Calu3 (cell line): Measurements from ENCODE around the gene DUSP12. TPM values are rescaled to one million over a fixed set of nuclear protein-coding genes. Genes with fewer than 3 reads are reported as not detected.
A peak's percentile ranks its signal among the peaks of the same experiment; 100 is the strongest.

ENCODE experiments used
- BruUV-seq: library from RNA; stranded (reverse); fragments of 400-500 nt; replicated peaks from 2 replicates; lab custom pipeline; 2021; lab: Mats Ljungman, UMichigan
- CTCF ChIA-PET: fragments of 300-600 bp; sonication (Branson Sonifier 250); formaldehyde crosslinking; loops from one replicate; lab custom pipeline; 2022; ENCODE audit warnings: antibody characterized with exemption; lab: Charles Lee
- DNase-seq: peaks from one replicate; pipeline ENCODE4 v3.0.0; 2022
- H3K27ac Mint-ChIP-seq: one replicate; pipeline ENCODE4 v1.8.0; 2022; ENCODE audit warnings: mixed read lengths; ENCODE audit not compliant: unreplicated experiment
- H3K27me3 Mint-ChIP-seq: one replicate; pipeline ENCODE4 v1.8.0; 2022; ENCODE audit warnings: mixed read lengths; ENCODE audit not compliant: unreplicated experiment
- H3K36me3 Mint-ChIP-seq: one replicate; pipeline ENCODE4 v1.8.0; 2022; ENCODE audit warnings: mild to moderate bottlenecking, moderate library complexity, mixed read lengths; ENCODE audit not compliant: insufficient read depth, unreplicated experiment
- H3K4me1 Mint-ChIP-seq: one replicate; pipeline ENCODE4 v1.8.0; 2022; ENCODE audit warnings: mild to moderate bottlenecking, low read depth, mixed read lengths; ENCODE audit not compliant: unreplicated experiment
- H3K4me3 Mint-ChIP-seq: one replicate; pipeline ENCODE4 v1.8.0; 2022; ENCODE audit warnings: mild to moderate bottlenecking, low read depth, moderate library complexity, mixed read lengths; ENCODE audit not compliant: unreplicated experiment
- H3K9me3 Mint-ChIP-seq: one replicate; pipeline ENCODE4 v1.8.0; 2022; ENCODE audit warnings: low read depth, mixed read lengths; ENCODE audit not compliant: unreplicated experiment
- intact Hi-C: fragments of 100-400 bp; cut with micrococcal nuclease; formaldehyde crosslinking; loops from one replicate; pipeline ENCODE4 v1.10.0; 2022; ENCODE audit not compliant: unreplicated experiment
- total RNA-seq: library from RNA; stranded (reverse); gene quantifications from 2 replicates; pipeline ENCODE4 v1.2.3, GENCODE V29; 2022
- TF ChIP-seq, protein P1 (sequence below): fragments of 200-600 bp; IDR thresholded peaks from one replicate; pipeline ENCODE4 v1.8.0; 2022; ENCODE audit warnings: antibody characterized with exemption; ENCODE audit not compliant: unreplicated experiment

DUSP12 gene
- total RNA-seq, 1 experiment from 2014 or later, result 38.3 TPM

DNA sequence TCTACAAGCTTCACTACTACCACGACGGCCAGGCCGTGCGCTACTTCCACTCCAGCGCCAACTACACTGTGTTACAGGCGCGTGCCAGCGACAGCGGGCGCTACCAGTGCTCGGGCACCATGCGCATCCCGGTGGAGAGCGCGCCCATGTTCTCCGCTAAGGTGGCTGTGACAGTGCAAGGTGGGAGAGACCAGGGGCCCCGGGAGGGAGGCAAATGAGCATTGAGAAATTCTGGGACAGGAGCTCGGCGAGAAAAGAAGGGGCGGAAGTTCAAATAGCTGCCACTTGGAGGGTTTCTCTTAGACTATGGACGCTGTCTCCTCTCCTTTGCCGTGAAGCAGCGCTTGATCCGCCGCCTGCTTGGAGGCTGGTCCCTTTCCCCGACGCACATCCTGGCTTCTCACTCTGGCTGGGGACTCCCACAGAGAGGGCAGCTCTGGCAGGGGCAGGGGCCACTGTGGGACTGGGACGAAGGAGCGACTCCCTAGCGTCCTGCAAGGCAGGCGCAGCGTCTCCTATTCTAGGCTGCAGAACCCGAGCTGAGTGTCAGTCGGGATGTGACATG, 23.6 kb upstream of the DUSP12 start:
- Mint-ChIP-seq H3K4me1 (peaks cover 66% of the 10 kb centered on the region), H3K27me3 (no peaks in the 10 kb centered on the region)

DNA sequence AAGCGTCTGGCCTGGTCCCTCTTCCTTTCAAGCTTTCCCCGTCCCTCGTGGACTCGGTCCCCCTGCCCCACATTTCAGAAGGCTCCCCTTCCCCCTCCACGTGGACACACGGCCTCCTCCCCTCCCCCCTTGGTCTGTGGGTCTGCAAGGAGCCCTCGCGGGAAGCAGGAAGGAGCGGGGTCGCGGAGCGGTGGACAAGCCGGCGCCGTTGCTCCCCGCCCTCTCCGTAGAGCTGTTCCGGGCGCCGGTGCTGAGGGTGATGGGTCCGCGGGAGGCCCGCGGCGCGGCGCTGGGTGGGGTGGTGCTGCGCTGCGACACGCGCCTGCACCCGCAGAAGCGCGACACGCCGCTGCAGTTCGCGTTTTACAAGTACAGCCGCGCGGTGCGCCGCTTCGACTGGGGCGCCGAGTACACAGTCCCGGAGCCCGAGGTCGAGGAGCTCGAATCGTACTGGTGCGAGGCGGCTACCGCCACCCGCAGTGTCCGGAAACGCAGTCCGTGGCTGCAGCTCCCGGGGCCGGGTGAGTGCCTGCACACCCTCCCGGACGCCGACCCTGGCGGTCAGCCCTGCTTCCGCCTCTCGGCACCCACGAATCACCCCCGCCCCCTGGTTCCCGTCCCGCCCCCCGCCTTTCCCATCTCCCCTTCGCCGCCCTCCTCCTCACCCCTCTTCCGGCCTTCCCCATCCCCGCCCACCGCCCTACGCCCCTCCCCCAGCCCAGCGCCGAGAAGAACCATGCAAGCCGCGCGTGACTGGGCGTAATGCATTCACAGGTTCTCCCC, 22.9 kb upstream of the DUSP12 start:
- BruUV-seq, result TSS peak; percentile 75
- no peaks in the 10 kb centered on the region for H3K27me3 Mint-ChIP-seq
- CTCF ChIA-PET, result interaction anchor here (0.5 to 1.7 kb wide), 6 partner anchors 10 to 25 kb away, joined by 3 to 8 read pairs (median 4); no protein-coding TSS in a partner anchor

More for the DNA sequence above, 23.6 kb upstream of the DUSP12 start:
- DNase-seq, result peak; percentile 50
- peak overlapping the region; percentile 80 for H3K4me3 Mint-ChIP-seq
- H3K36me3 Mint-ChIP-seq, result peaks cover 33% of the 10 kb centered on the region
- TF ChIP-seq, protein P1, sequence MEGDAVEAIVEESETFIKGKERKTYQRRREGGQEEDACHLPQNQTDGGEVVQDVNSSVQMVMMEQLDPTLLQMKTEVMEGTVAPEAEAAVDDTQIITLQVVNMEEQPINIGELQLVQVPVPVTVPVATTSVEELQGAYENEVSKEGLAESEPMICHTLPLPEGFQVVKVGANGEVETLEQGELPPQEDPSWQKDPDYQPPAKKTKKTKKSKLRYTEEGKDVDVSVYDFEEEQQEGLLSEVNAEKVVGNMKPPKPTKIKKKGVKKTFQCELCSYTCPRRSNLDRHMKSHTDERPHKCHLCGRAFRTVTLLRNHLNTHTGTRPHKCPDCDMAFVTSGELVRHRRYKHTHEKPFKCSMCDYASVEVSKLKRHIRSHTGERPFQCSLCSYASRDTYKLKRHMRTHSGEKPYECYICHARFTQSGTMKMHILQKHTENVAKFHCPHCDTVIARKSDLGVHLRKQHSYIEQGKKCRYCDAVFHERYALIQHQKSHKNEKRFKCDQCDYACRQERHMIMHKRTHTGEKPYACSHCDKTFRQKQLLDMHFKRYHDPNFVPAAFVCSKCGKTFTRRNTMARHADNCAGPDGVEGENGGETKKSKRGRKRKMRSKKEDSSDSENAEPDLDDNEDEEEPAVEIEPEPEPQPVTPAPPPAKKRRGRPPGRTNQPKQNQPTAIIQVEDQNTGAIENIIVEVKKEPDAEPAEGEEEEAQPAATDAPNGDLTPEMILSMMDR, result peak; percentile 34
- BruUV-seq, result no TSS peak
- H3K9me3 Mint-ChIP-seq, result no peaks in the 10 kb centered on the region
- peak overlapping the region; percentile 21 for H3K27ac Mint-ChIP-seq
- CTCF ChIA-PET, result interaction anchor here (0.5 to 1.7 kb wide), 5 partner anchors 10 to 80 kb away, joined by 3 to 8 read pairs (median 3); no protein-coding TSS in a partner anchor
- intact Hi-C loops, result loop anchor here (1.0 kb wide), 1 partner anchor 11 kb away; no protein-coding TSS in a partner anchor

DNA sequence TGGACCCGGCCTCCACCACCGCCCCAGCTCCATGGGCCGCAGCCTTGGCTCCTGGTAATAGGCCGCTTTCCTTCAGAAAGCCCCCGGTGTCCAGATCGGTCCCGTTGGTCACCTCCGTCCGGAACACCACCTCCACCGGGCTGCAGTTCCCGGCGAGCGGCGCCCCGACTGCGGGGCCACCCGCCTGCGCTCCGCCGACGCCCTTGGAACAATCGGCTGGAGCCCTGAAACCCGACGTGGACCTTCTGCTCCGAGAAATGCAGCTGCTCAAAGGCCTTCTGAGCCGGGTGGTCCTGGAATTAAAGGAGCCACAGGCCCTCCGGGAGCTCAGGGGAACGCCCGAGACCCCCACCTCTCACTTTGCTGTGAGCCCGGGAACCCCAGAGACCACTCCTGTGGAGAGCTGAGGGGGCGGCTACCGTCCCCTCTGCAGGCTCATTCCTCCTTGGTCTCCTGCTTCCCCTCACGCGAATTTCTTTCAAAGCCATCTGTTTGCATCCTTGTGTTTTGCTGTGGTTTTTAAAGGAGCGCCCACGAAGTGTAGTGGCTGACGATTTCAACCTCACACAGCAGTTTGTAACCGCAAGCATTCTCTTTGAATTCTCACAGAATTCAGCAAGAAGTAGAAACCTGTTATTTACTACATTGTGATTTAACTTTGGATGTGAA, 22.2 kb upstream of the DUSP12 start:
- intact Hi-C loops, result no loop called here
- TSS peak; percentile 96 for BruUV-seq
- peaks cover 67% of the 10 kb centered on the region for H3K4me1 Mint-ChIP-seq

More for the DNA sequence above, 22.9 kb upstream of the DUSP12 start:
- Mint-ChIP-seq H3K36me3 (peaks cover 33% of the 10 kb centered on the region), H3K9me3 (no peaks in the 10 kb centered on the region), H3K4me1 (peaks cover 67% of the 10 kb centered on the region), H3K27ac (peak overlapping the region; percentile 21), H3K4me3 (peak overlapping the region; percentile 80)
- peak; percentile 89 for DNase-seq
- intact Hi-C loops, result no loop called here
- TF ChIP-seq, protein P1, result no peak

More for the DNA sequence above, 22.2 kb upstream of the DUSP12 start:
- no peak for DNase-seq
- CTCF ChIA-PET, result interaction anchor here (0.6 to 1.7 kb wide), 3 partner anchors 9 to 12 kb away, joined by 5 to 8 read pairs (median 6); no protein-coding TSS in a partner anchor
- no peaks in the 10 kb centered on the region for H3K9me3 Mint-ChIP-seq
- peak overlapping the region; percentile 80 for H3K4me3 Mint-ChIP-seq
- TF ChIP-seq, protein P1, result no peak
- H3K27me3 Mint-ChIP-seq, result no peaks in the 10 kb centered on the region
- H3K27ac Mint-ChIP-seq, result peak overlapping the region; percentile 69
- peaks cover 33% of the 10 kb centered on the region for H3K36me3 Mint-ChIP-seq
